HG03571 (cell line): ENCODE measurements around the gene NME3.

ENCODE experiments used
- ATAC-seq: cut with Tn5 transposase; IDR thresholded peaks from one replicate; pipeline ENCODE4 v1.9.1; 2021; ENCODE audit not compliant: unreplicated experiment

Gene NME3

DNA sequence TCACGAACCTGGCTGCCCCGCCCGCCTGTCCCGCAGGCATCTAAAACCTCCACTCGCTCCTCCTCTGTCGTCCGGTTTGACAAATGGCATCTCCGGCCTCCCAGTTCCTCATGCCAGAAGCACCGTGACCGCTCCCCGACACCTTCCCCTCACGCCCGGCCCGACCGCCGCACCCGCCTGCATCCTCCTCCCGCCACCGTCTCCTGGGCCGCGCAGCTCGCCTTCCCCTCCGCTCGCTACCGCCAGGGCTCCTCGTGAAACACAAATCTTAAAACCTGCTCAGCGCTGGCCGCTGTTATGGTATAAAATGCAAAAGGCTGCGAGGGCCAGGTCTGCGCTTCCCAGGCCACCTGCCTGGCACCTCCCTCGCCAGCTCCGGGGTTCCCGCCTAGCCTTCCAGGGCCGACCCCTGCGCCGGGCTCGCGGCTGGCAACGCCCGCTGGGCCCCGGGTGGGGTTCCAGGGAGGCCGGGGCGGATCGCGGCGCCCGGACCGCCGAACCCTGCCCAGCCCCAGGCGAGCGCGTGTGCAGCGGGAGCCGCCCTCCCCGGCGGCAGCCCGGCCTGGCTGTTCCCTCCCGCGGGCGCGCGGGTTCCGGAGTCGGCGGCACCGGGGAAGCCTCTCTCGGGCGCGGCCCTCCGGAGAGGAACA, 10.5 kb upstream of the NME3 start:
- peak; percentile 1 for ATAC-seq

- no peak for ATAC-seq
Measured at GRCh38 chr16:1781254-1781653, 9.9 kb upstream of the NME3 start.

- no peak for ATAC-seq
Measured at GRCh38 chr16:1780677-1781072, 9.3 kb upstream of the NME3 start.

GRCh38 chr16:1779741-1780676, 8.7 kb upstream of the NME3 start:
- no peak for ATAC-seq

GRCh38 chr16:1779234-1779701, 7.9 kb upstream of the NME3 start:
- ATAC-seq = no peak

- ATAC-seq = no peak
Measured at GRCh38 chr16:1778200-1779179, 7.1 kb upstream of the NME3 start.

DNA sequence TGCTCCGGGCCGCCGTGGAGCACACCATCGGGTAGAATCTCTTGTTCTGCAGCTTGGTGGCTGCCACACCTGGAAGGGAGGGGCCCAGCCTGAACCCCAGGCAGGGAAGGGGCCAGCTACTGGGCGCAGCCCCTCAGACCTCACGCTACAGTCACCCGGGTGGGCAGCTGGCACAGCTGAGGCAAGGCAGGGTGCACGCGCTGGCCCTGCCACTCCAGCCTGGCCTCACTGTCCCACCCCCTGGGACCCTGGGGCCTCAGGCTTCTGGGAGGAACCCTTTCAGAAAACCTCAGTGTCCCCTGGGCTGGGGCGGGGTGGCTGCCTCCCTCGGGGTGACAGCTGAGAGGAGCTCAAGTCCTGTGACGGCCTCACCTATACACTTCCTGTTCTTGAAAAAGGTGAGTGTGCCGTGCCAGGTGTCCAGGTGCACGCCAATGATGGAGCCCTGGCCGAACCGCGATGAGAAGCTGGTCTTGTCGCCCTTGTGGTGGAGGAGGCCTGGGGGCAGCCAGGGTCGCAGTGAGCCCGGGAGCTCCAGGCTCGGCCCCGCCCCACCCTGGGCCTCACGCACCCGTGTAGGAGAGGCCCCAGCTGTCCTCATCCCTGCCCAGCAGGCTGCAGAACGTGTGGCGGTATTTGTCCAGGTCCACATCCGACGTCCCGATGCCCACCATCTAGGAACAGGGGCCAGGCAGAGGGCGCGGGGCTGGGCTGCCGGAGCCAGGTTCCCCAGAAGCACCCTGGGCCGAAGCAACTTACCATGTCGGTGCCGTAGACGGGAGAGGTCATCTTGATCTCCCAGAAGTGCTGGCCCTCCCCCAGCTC, 6.2 kb upstream of the NME3 start:
- no peak for ATAC-seq

GRCh38 chr16:1776991-1777374, 5.6 kb upstream of the NME3 start:
- ATAC-seq = no peak

- ATAC-seq = no peak
Measured at GRCh38 chr16:1776672-1776955, 5.3 kb upstream of the NME3 start.

GRCh38 chr16:1775846-1776671, 4.7 kb upstream of the NME3 start:
- no peak for ATAC-seq

DNA sequence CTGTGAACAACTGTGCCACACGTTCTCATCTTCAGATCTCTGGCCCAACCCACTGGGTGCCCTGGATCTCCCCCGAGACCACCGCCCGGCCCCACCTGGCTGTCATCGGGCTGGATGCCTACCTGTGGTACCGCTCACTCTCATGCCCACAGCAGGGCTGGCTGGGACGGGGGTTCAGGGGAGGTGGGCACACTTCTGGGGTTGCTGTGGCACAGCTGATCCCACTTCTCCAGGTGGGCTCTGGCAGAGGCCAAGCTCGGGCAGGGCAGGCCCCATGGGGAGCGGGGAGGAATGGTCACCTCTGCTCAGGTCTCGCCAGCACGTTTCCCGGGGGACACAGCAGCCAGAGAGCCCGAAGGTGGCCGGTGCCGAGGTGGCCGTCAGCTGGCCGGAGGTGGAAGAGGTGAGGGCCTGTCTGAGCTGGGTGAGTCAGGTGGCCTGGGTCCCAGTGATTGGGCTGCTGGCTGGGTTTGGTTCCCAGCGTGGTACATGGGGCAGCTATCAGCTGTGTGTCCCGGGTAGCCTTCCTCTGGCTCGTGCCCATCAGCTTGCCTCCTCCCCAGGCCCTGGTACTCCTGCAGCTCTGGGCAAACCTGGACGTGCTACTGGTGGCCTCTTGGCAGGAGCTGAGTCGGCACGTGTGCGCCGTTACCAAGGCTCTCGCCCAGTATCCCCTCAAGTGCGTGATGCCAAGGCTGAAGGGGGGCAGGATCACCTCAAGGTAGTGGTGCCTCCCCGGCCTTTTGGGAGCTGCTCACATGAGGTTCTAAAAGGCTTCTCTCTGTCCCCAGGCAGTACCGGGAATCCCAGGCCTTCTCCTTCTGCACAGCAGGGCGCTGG, 3.9 kb upstream of the NME3 start:
- ATAC-seq = no peak

GRCh38 chr16:1774448-1774780, 3.1 kb upstream of the NME3 start:
- ATAC-seq = no peak

- no peak for ATAC-seq
Measured at GRCh38 chr16:1773703-1774447, 2.5 kb upstream of the NME3 start.

GRCh38 chr16:1772908-1773702, 1.8 kb upstream of the NME3 start, which contains the start of gene MRPS34:
Gene MRPS34, minus strand, starts transcription at chr16:1773134. Its CDS starts 15 bp downstream, at chr16:1773119.
- peak; percentile 40 for ATAC-seq

DNA sequence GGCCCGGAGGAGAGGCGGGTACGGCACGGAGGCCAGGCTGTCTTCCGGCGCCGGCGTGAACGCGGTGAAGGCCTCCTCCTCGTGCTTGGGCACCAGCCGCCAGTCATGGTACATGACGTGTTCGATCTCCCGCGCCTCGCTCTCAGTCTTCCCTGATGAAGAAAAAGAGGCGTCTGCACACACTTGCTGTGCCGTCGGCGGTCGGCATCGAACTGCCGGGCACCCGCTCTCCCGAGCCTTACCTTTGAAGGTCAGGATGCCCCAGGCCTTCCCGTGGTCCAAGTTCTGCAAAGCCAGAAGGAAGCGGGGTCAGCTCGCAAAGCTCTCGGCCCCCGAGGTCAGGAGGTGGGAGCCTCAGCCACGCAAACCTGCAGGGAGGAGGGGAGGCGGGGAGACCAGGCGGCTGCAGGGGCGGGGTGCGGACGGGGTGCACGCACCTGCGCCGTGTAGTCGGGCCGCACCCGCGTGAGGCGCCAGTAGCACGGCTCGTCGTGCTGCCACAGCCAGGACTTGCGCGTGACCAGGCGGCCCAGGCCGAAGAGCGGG, 1.1 kb upstream of the NME3 start, which contains the start of gene EME2:
TSS of gene EME2 (plus strand) at position 449 of the 546 bp plus-strand sequence. CDS start 418 bp downstream, outside the sequence.
- no peak for ATAC-seq

GRCh38 chr16:1771864-1772361, 570 bp upstream of the NME3 start:
- ATAC-seq = no peak
